MM.1S (cell line): ENCODE measurements around the gene ITSN1.

Experiments used
- DNase-seq: peaks from one replicate; pipeline ENCODE4 v3.0.0-alpha.2; 2015
- H2AFZ ChIP-seq: fragments of 300-600 bp; sonication (generic); 2 replicates; pipeline ENCODE4 v1.6.0; 2016; ENCODE audit warnings: antibody characterized with exemption, low read length
- H3F3A ChIP-seq: fragments of 300-600 bp; sonication (generic); 2 replicates; pipeline ENCODE4 v1.6.1; 2016; ENCODE audit warnings: mild to moderate bottlenecking, antibody characterized with exemption, low read length, moderate library complexity, mixed read lengths; ENCODE audit not compliant: insufficient read depth
- H3K27ac ChIP-seq: fragments of 300-600 bp; sonication (generic); 2 replicates; pipeline ENCODE4 v1.5.1; 2016; ENCODE audit warnings: mild to moderate bottlenecking, low read length
- H3K27me3 ChIP-seq: fragments of 300-600 bp; sonication (generic); replicated peaks from 2 replicates; pipeline ENCODE4 v1.6.0; 2016; ENCODE audit warnings: low read length; ENCODE audit not compliant: insufficient read depth
- H3K36me3 ChIP-seq: fragments of 300-600 bp; sonication (generic); replicated peaks from 2 replicates; pipeline ENCODE4 v1.6.1; 2016; ENCODE audit warnings: mild to moderate bottlenecking, low read length, mixed read lengths; ENCODE audit not compliant: insufficient read depth
- H3K4me1 ChIP-seq: fragments of 300-600 bp; sonication (generic); 2 replicates; pipeline ENCODE4 v1.6.1; 2016; ENCODE audit warnings: low read length, mixed read lengths
- H3K4me2 ChIP-seq: fragments of 300-600 bp; sonication (generic); 2 replicates; pipeline ENCODE4 v1.6.0; 2016; ENCODE audit warnings: low read depth, low read length
- H3K4me3 ChIP-seq: fragments of 300-600 bp; sonication (generic); 2 replicates; pipeline ENCODE4 v1.5.1; 2016; ENCODE audit warnings: low read length, mixed read lengths
- H3K79me2 ChIP-seq: fragments of 300-600 bp; sonication (generic); 2 replicates; pipeline ENCODE4 v1.6.1; 2016; ENCODE audit warnings: mixed run types, low read length, mixed read lengths
- H3K9ac ChIP-seq: fragments of 300-600 bp; sonication (generic); 2 replicates; pipeline ENCODE4 v1.6.1; 2016; ENCODE audit warnings: low read length, mixed read lengths
- H3K9me2 ChIP-seq: fragments of 300-600 bp; sonication (generic); replicated peaks from 2 replicates; pipeline ENCODE4 v1.6.1; 2016; ENCODE audit warnings: mild to moderate bottlenecking, low read length, mixed read lengths; ENCODE audit not compliant: insufficient read depth
- H3K9me3 ChIP-seq: fragments of 300-600 bp; sonication (generic); replicated peaks from 2 replicates; pipeline ENCODE4 v1.6.1; 2016; ENCODE audit warnings: mild to moderate bottlenecking, low read length, mixed read lengths; ENCODE audit not compliant: insufficient read depth
- H4K20me1 ChIP-seq: fragments of 300-600 bp; sonication (generic); 2 replicates; pipeline ENCODE4 v1.6.1; 2016; ENCODE audit warnings: mild to moderate bottlenecking, low read length, moderate library complexity, mixed read lengths; ENCODE audit not compliant: insufficient read depth
- CTCF ChIP-seq: fragments of 300-600 bp; sonication (generic); IDR thresholded peaks from 2 replicates; pipeline ENCODE4 v1.5.1; 2016; ENCODE audit warnings: antibody characterized with exemption, low read length, mixed read lengths
- EZH2 ChIP-seq: fragments of 300-600 bp; sonication (generic); optimal IDR thresholded peaks from 2 replicates; pipeline ENCODE3; 2017; ENCODE audit warnings: low read depth, mild to moderate bottlenecking, antibody characterized with exemption, low read length, mixed read lengths
- EZH2phosphoT487 ChIP-seq: fragments of 300-600 bp; sonication (generic); IDR thresholded peaks from 2 replicates; pipeline ENCODE4 v1.6.1; 2018; ENCODE audit warnings: antibody characterized with exemption, low read length

ITSN1 gene

GRCh38 chr21:33942426-33942825, 300.1 kb downstream of the ITSN1 start:
- Histone ChIP-seq H3K9me2 (no peaks in the 10 kb centered on the region), H4K20me1 (no peaks in the 10 kb centered on the region), H2AFZ (no peak overlapping the region), H3K27ac (no peak overlapping the region), H3K4me1 (peaks cover 7% of the 10 kb centered on the region), H3K9ac (no peak overlapping the region), H3F3A (peaks cover 2% of the 10 kb centered on the region), H3K9me3 (no peaks in the 10 kb centered on the region), H3K36me3 (no peaks in the 10 kb centered on the region), H3K4me3 (no peak overlapping the region), H3K27me3 (no peaks in the 10 kb centered on the region), H3K4me2 (no peak overlapping the region), H3K79me2 (no peaks in the 10 kb centered on the region)
- no peak for DNase-seq
- no peak for TF ChIP-seq CTCF
- TF ChIP-seq EZH2: no peak
- no peak for TF ChIP-seq EZH2phosphoT487

- H3K9me2 ChIP-seq: no peaks in the 10 kb centered on the region
- H3K79me2 ChIP-seq: no peaks in the 10 kb centered on the region
- no peaks in the 10 kb centered on the region for H3K27me3 ChIP-seq
- TF ChIP-seq EZH2 (no peak), EZH2phosphoT487 (no peak), CTCF (no peak)
- H3K9me3 ChIP-seq: no peaks in the 10 kb centered on the region
- H3K36me3 ChIP-seq: no peaks in the 10 kb centered on the region
- no peak overlapping the region for H3K27ac ChIP-seq
- H3K4me2 ChIP-seq: no peak overlapping the region
- H3F3A ChIP-seq: peaks cover 11% of the 10 kb centered on the region
- no peak for DNase-seq
- no peak overlapping the region for H3K4me3 ChIP-seq
- no peaks in the 10 kb centered on the region for H4K20me1 ChIP-seq
- H2AFZ ChIP-seq: no peak overlapping the region
- H3K4me1 ChIP-seq: peaks cover 13% of the 10 kb centered on the region
- H3K9ac ChIP-seq: no peak overlapping the region
Observed at GRCh38 chr21:33943293-33943692, 301.0 kb downstream of the ITSN1 start.

- Histone ChIP-seq H3K4me3 (no peak overlapping the region), H3K36me3 (no peaks in the 10 kb centered on the region), H3K27me3 (no peaks in the 10 kb centered on the region), H4K20me1 (no peaks in the 10 kb centered on the region), H3K9me3 (no peaks in the 10 kb centered on the region), H2AFZ (no peak overlapping the region), H3K4me1 (peaks cover 23% of the 10 kb centered on the region), H3K79me2 (no peaks in the 10 kb centered on the region), H3K4me2 (no peak overlapping the region), H3K9ac (no peak overlapping the region), H3K27ac (no peak overlapping the region), H3F3A (peaks cover 17% of the 10 kb centered on the region), H3K9me2 (no peaks in the 10 kb centered on the region)
- no peak for TF ChIP-seq EZH2phosphoT487
- no peak for TF ChIP-seq CTCF
- TF ChIP-seq EZH2: no peak
- DNase-seq: no peak
Observed at GRCh38 chr21:33944185-33944763, 302.0 kb downstream of the ITSN1 start.
